WTC11 (cell line): Measurements from ENCODE around the gene PGAP6.

Source experiments
- AFF4 ChIP-seq: sonication (generic); formaldehyde crosslinking; IDR thresholded peaks from 2 replicates; pipeline ENCODE4 v1.8.1; 2023; ENCODE audit warnings: mild to moderate bottlenecking, missing genetic modification reagents, borderline replicate concordance
- JUN ChIP-seq: sonication (generic); formaldehyde crosslinking; IDR thresholded peaks from 2 replicates; pipeline ENCODE4 v1.8.0; 2023; ENCODE audit warnings: mild to moderate bottlenecking, missing genetic modification reagents
- ZBTB43 ChIP-seq: sonication (generic); formaldehyde crosslinking; IDR thresholded peaks from 2 replicates; pipeline ENCODE4 v1.8.1; 2023; ENCODE audit warnings: mild to moderate bottlenecking, missing genetic modification reagents
- ZSCAN18 ChIP-seq: fragments of 250-450 bp; sonication (Bioruptor Pico); IDR thresholded peaks from 2 replicates; pipeline ENCODE4 v2.1.2; 2022; ENCODE audit warnings: mild to moderate bottlenecking, moderate library complexity

- no peak for TF ChIP-seq ZSCAN18 (CRISPR knock-in tag)
- no peak for TF ChIP-seq ZBTB43 (CRISPR knock-in tag)
- no peak for TF ChIP-seq AFF4 (CRISPR knock-in tag)
- TF ChIP-seq JUN (CRISPR knock-in tag), result no peak
These were observed 43.7 kb downstream of the PGAP6 start for GRCh38 chr16:337975-338575.
